ENCODE results near the gene TBCD.

DNA sequence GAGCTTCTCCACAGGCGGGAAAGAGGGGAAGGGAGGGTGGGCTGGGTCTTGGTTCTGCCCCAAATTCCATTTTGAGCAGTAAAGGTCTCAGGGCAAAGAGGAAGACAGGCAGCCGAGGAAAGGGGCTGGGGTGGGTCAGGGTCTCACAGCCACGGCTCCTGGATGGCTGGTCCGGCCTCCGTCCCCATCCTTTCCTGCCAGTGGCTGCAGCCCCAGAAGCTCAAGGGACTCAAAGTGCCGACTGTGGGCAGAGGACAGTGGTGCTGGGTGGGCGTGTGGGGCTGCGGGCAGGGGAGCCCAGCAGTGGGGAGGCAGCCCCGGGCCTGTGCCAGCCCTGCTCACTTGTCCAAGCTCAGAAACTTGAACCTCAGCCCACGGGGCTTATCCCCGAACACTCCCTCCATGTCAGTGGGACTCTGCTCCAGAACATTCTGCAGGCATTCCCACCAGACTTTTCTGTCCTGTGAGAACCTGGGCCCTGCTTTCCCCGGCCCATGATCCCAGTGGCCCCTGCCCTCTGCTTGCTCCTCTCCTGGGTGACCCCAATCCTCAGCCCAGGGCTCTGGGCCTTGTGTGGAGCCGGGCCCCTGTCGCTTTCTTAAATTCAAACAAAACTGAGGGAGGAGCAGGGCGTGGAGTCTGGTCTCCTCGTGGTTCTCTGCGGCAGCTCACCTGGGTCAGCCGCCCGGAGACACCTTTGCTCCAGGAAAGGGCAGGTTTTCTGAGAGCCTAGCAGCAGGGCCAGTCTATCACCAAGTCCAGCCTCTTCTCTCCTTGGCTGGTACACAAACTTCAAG lies 209.7 kb downstream of the TBCD start:
- TF ChIP-seq, protein P1, sequence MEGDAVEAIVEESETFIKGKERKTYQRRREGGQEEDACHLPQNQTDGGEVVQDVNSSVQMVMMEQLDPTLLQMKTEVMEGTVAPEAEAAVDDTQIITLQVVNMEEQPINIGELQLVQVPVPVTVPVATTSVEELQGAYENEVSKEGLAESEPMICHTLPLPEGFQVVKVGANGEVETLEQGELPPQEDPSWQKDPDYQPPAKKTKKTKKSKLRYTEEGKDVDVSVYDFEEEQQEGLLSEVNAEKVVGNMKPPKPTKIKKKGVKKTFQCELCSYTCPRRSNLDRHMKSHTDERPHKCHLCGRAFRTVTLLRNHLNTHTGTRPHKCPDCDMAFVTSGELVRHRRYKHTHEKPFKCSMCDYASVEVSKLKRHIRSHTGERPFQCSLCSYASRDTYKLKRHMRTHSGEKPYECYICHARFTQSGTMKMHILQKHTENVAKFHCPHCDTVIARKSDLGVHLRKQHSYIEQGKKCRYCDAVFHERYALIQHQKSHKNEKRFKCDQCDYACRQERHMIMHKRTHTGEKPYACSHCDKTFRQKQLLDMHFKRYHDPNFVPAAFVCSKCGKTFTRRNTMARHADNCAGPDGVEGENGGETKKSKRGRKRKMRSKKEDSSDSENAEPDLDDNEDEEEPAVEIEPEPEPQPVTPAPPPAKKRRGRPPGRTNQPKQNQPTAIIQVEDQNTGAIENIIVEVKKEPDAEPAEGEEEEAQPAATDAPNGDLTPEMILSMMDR (IDR thresholded peaks at IDR 0.05; ENCODE audit: low read depth, low read length), result no peak
- TF ChIP-seq, protein P2, sequence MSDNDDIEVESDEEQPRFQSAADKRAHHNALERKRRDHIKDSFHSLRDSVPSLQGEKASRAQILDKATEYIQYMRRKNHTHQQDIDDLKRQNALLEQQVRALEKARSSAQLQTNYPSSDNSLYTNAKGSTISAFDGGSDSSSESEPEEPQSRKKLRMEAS (IDR thresholded peaks at IDR 0.05; ENCODE audit: low read depth, low read length), result no peak

All from NB4 (cell line).